Neural progenitor cell (in vitro differentiated cells): Measurements from ENCODE around the gene SLCO1B3. TPM values are rescaled to one million over a fixed set of nuclear protein-coding genes. Genes with fewer than 3 reads are reported as not detected.
A peak's percentile ranks its signal among the peaks of the same experiment; 100 is the strongest.

Source experiments
- DNase-seq: peaks from one replicate; pipeline ENCODE4 v3.0.0-alpha.2; 2016; ENCODE audit warnings: low spot score
- H2AFZ ChIP-seq: fragments of 200-600 bp; sonication (generic); replicated peaks from 2 replicates; pipeline ENCODE4 v1.6.1; 2016; ENCODE audit warnings: antibody characterized with exemption
- H3F3A ChIP-seq: fragments of 200-600 bp; sonication (generic); 2 replicates; pipeline ENCODE4 v1.6.1; 2016; ENCODE audit warnings: antibody characterized with exemption, low read depth
- H3K27ac ChIP-seq: fragments of 200-600 bp; sonication (generic); 2 replicates; pipeline ENCODE4 v1.5.1; 2016; ENCODE audit warnings: mild to moderate bottlenecking
- H3K27me3 ChIP-seq: fragments of 200-600 bp; sonication (generic); 2 replicates; pipeline ENCODE4 v1.6.1; 2016; ENCODE audit warnings: mild to moderate bottlenecking, moderate library complexity
- H3K36me3 ChIP-seq: fragments of 200-600 bp; sonication (generic); 2 replicates; pipeline ENCODE4 v1.5.1; 2016
- H3K4me1 ChIP-seq: fragments of 200-600 bp; sonication (generic); 2 replicates; pipeline ENCODE4 v1.6.1; 2016; ENCODE audit warnings: mixed run types
- H3K4me2 ChIP-seq: fragments of 200-600 bp; sonication (generic); 2 replicates; pipeline ENCODE4 v1.6.1; 2016
- H3K4me3 ChIP-seq: fragments of 200-600 bp; sonication (generic); 2 replicates; pipeline ENCODE4 v1.5.1; 2016
- H3K79me2 ChIP-seq: fragments of 200-600 bp; sonication (generic); 2 replicates; pipeline ENCODE4 v1.6.1; 2016; ENCODE audit warnings: low read depth
- H3K9ac ChIP-seq: fragments of 200-600 bp; sonication (generic); 2 replicates; pipeline ENCODE4 v1.6.1; 2016
- H3K9me3 ChIP-seq: fragments of 200-600 bp; sonication (generic); 2 replicates; pipeline ENCODE4 v1.5.1; 2016; ENCODE audit warnings: low read depth
- H4K20me1 ChIP-seq: fragments of 200-600 bp; sonication (generic); 2 replicates; pipeline ENCODE4 v1.6.1; 2016; ENCODE audit warnings: low read depth
- H3K27ac Mint-ChIP-seq: 3 replicates; pipeline ENCODE4 v1.8.0; 2021; ENCODE audit warnings: mixed read lengths
- H3K27me3 Mint-ChIP-seq: 2 replicates; pipeline ENCODE4 v1.8.0; 2022; ENCODE audit warnings: low read depth, mild to moderate bottlenecking, inconsistent platforms, moderate library complexity, mixed read lengths; ENCODE audit not compliant: insufficient read depth
- H3K36me3 Mint-ChIP-seq: 3 replicates; pipeline ENCODE4 v1.8.0; 2021; ENCODE audit warnings: mixed read lengths
- H3K4me1 Mint-ChIP-seq: 3 replicates; pipeline ENCODE4 v1.8.0; 2021; ENCODE audit warnings: mixed read lengths
- H3K4me3 Mint-ChIP-seq: 3 replicates; pipeline ENCODE4 v1.8.0; 2021; ENCODE audit warnings: mild to moderate bottlenecking, moderate library complexity, mixed read lengths
- H3K9me3 Mint-ChIP-seq: 3 replicates; pipeline ENCODE4 v1.8.0; 2020; ENCODE audit warnings: mixed read lengths
- EZH2 ChIP-seq: fragments of 200-600 bp; sonication (generic); IDR thresholded peaks from 2 replicates; pipeline ENCODE4 v1.6.1; 2017; ENCODE audit warnings: antibody characterized with exemption, mild to moderate bottlenecking, moderate library complexity
- EZH2phosphoT487 ChIP-seq: fragments of 200-600 bp; sonication (generic); IDR thresholded peaks from 2 replicates; pipeline ENCODE4 v1.6.1; 2017; ENCODE audit warnings: antibody characterized with exemption
- total RNA-seq: library from RNA; depleted of rRNA; stranded (reverse); fragments of >200 nt; gene quantifications from 2 replicates; pipeline ENCODE4 v1.2.3, GENCODE V29; 2015; ENCODE audit warnings: low replicate concordance
- TF ChIP-seq, protein P1 (sequence below): fragments of 200-600 bp; sonication (generic); IDR thresholded peaks from 2 replicates; pipeline ENCODE4 v1.5.1; 2017; ENCODE audit warnings: antibody characterized with exemption, mild to moderate bottlenecking

Gene SLCO1B3
- total RNA-seq, 1 donor from 2014 or later, result not detected

- Mint-ChIP-seq H3K4me1 (no peaks in the 10 kb centered on the region), H3K27me3 (no peaks in the 10 kb centered on the region), H3K36me3 (no peaks in the 10 kb centered on the region), H3K27ac (no peak overlapping the region), H3K4me3 (no peak overlapping the region), H3K9me3 (no peaks in the 10 kb centered on the region)
- H3K79me2 ChIP-seq, result no peaks in the 10 kb centered on the region
- no peak overlapping the region for H3K4me3 ChIP-seq
- H3K4me2 ChIP-seq, result no peak overlapping the region
- no peak for TF ChIP-seq EZH2phosphoT487
- TF ChIP-seq EZH2, result no peak
- TF ChIP-seq, protein P1, sequence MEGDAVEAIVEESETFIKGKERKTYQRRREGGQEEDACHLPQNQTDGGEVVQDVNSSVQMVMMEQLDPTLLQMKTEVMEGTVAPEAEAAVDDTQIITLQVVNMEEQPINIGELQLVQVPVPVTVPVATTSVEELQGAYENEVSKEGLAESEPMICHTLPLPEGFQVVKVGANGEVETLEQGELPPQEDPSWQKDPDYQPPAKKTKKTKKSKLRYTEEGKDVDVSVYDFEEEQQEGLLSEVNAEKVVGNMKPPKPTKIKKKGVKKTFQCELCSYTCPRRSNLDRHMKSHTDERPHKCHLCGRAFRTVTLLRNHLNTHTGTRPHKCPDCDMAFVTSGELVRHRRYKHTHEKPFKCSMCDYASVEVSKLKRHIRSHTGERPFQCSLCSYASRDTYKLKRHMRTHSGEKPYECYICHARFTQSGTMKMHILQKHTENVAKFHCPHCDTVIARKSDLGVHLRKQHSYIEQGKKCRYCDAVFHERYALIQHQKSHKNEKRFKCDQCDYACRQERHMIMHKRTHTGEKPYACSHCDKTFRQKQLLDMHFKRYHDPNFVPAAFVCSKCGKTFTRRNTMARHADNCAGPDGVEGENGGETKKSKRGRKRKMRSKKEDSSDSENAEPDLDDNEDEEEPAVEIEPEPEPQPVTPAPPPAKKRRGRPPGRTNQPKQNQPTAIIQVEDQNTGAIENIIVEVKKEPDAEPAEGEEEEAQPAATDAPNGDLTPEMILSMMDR, result no peak
- H4K20me1 ChIP-seq, result no peaks in the 10 kb centered on the region
- DNase-seq, result no peak
- H3K36me3 ChIP-seq, result no peaks in the 10 kb centered on the region
- H3F3A ChIP-seq, result no peaks in the 10 kb centered on the region
- H3K9ac ChIP-seq, result no peak overlapping the region
- H3K27ac ChIP-seq, result no peak overlapping the region
- no peaks in the 10 kb centered on the region for H3K9me3 ChIP-seq
- no peaks in the 10 kb centered on the region for H3K27me3 ChIP-seq
- no peaks in the 10 kb centered on the region for H3K4me1 ChIP-seq
- H2AFZ ChIP-seq, result no peak overlapping the region
Observed at GRCh38 chr12:20917819-20918218, 107.3 kb downstream of the SLCO1B3 start.

DNA sequence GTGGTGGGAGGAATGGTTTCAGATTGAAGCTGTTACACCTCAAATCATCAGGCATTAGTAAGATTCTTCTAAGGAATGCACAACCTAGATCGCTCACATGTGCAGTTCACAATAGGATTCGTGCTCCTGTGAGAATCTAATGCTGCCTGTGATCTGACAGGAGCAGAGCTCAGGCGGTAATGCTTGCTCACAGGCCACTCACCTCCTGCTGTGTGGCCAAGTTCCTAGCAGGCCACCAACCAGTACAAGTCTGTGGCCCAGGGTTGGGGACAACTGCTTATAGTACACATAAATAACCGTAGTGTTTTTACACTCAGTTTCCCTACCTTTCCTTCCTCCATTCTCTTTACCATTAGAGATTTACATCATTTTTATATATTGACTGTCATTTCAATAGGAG, 121.4 kb downstream of the SLCO1B3 start:
- Mint-ChIP-seq H3K36me3 (peaks cover 1% of the 10 kb centered on the region), H3K27me3 (no peaks in the 10 kb centered on the region), H3K27ac (no peak overlapping the region), H3K4me3 (no peak overlapping the region), H3K4me1 (peaks cover 7% of the 10 kb centered on the region), H3K9me3 (peaks cover 2% of the 10 kb centered on the region)
- Histone ChIP-seq H3F3A (no peaks in the 10 kb centered on the region), H3K27me3 (no peaks in the 10 kb centered on the region), H3K79me2 (no peaks in the 10 kb centered on the region), H3K9ac (no peak overlapping the region), H3K4me3 (no peak overlapping the region), H2AFZ (peak overlapping the region; percentile 26), H3K4me1 (no peaks in the 10 kb centered on the region), H3K27ac (no peak overlapping the region), H4K20me1 (no peaks in the 10 kb centered on the region), H3K36me3 (no peaks in the 10 kb centered on the region), H3K4me2 (no peak overlapping the region), H3K9me3 (no peaks in the 10 kb centered on the region)
- peak; percentile 10 for DNase-seq
- TF ChIP-seq EZH2 (no peak), EZH2phosphoT487 (no peak)
- TF ChIP-seq, protein P1, result no peak

GRCh38 chr12:20946732-20947131, 136.2 kb downstream of the SLCO1B3 start:
- no peaks in the 10 kb centered on the region for H3K36me3 ChIP-seq
- Mint-ChIP-seq H3K27me3 (no peaks in the 10 kb centered on the region), H3K4me1 (no peaks in the 10 kb centered on the region), H3K9me3 (peaks cover 4% of the 10 kb centered on the region), H3K4me3 (no peak overlapping the region), H3K27ac (no peak overlapping the region), H3K36me3 (no peaks in the 10 kb centered on the region)
- H3K27me3 ChIP-seq, result no peaks in the 10 kb centered on the region
- no peak overlapping the region for H3K9ac ChIP-seq
- no peaks in the 10 kb centered on the region for H4K20me1 ChIP-seq
- DNase-seq, result peak; percentile 69
- no peak overlapping the region for H3K4me2 ChIP-seq
- H3F3A ChIP-seq, result no peaks in the 10 kb centered on the region
- TF ChIP-seq, protein P1, result peak; percentile 72
- no peak for TF ChIP-seq EZH2phosphoT487
- no peak overlapping the region for H3K4me3 ChIP-seq
- no peaks in the 10 kb centered on the region for H3K9me3 ChIP-seq
- no peaks in the 10 kb centered on the region for H3K4me1 ChIP-seq
- H2AFZ ChIP-seq, result no peak overlapping the region
- H3K79me2 ChIP-seq, result no peaks in the 10 kb centered on the region
- H3K27ac ChIP-seq, result no peak overlapping the region
